Mesenteric fat pad (tissue), 1 donor: ENCODE data around the gene LCA5L. TPM values are rescaled to one million over a fixed set of nuclear protein-coding genes. Genes with fewer than 3 reads are reported as not detected.

ENCODE experiments used
- DNase-seq: peaks from one replicate; pipeline ENCODE4 v3.0.0-alpha.2; 2020; ENCODE audit warnings: low spot score
- microRNA-seq: library from miRNA; unstranded; fragments of <30 nt; microRNA quantifications from one replicate; pipeline ENCODE4 v1.2.0, GENCODE V29; 2020; ENCODE audit warnings: borderline number of aligned reads
- total RNA-seq: library from RNA; stranded (reverse); fragmentation: NEBNext Ultra II Directional; extraction: Animal tissue kit (Norgen Biotek cat#: 25700); gene quantifications from one replicate; pipeline ENCODE4 v1.2.1, GENCODE V29; 2021
- donor health status: DM: yes; HTN: yes; CAD: no.

The LCA5L gene
- total RNA-seq, 1 donor from 2014 or later, result 0.55 TPM

DNA sequence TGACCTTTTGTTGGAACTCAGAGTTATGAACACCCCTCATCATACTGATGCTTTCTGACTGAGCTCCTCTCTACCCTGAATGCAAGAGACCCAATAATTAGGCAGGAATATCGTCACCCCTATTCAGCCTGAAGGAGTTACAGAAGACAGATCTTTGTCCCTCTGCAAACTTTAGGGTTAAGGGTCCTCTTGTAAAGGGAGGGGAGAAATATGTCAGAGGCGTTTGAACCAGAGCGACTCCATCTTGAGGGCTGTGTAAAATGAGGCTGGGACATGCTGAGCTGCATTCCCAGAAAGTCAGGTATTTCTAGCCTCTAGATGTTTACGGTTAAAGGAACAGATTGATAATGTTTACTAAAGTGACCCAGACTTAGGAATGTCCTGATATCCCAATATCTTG, 86.2 kb downstream of the LCA5L start:
- DNase-seq, result no peak

Small RNA genes within 50 kb of the gene (microRNA-seq; reads per million reads assigned to microRNA genes)
- gene MIR6508, result not detected

Other genes starting within 250 kb of the LCA5L start
- gene BRWD1, start 132.1 kb downstream of the LCA5L start, total RNA-seq, result 37.4 TPM
- gene HMGN1, start 96.7 kb downstream of the LCA5L start, total RNA-seq, result 88.1 TPM
- 3.4 TPM for gene SH3BGR, start 6.2 kb upstream of the LCA5L start, total RNA-seq
- gene B3GALT5, start 167.2 kb upstream of the LCA5L start, total RNA-seq, result 0.06 TPM